SK-N-MC (cell line): Measurements from ENCODE around the gene SLC49A3.

Source experiments
- EZH2 ChIP-seq: fragments of 200-600 bp; sonication (generic); IDR thresholded peaks from one replicate; pipeline ENCODE4 v1.6.1; 2017; ENCODE audit warnings: antibody characterized with exemption
- FOXP2 ChIP-seq: optimal IDR thresholded peaks from 2 replicates; pipeline ENCODE3; 2011; ENCODE audit warnings: mild to moderate bottlenecking, moderate library complexity; ENCODE audit not compliant: insufficient read depth; ENCODE audit errors: extremely low read length, control extremely low read depth
- POLR2AphosphoS5 ChIP-seq: IDR thresholded peaks from 2 replicates; pipeline ENCODE4 v1.6.1; 2012; ENCODE audit warnings: mild to moderate bottlenecking, low read depth, low read length, borderline replicate concordance

DNA sequence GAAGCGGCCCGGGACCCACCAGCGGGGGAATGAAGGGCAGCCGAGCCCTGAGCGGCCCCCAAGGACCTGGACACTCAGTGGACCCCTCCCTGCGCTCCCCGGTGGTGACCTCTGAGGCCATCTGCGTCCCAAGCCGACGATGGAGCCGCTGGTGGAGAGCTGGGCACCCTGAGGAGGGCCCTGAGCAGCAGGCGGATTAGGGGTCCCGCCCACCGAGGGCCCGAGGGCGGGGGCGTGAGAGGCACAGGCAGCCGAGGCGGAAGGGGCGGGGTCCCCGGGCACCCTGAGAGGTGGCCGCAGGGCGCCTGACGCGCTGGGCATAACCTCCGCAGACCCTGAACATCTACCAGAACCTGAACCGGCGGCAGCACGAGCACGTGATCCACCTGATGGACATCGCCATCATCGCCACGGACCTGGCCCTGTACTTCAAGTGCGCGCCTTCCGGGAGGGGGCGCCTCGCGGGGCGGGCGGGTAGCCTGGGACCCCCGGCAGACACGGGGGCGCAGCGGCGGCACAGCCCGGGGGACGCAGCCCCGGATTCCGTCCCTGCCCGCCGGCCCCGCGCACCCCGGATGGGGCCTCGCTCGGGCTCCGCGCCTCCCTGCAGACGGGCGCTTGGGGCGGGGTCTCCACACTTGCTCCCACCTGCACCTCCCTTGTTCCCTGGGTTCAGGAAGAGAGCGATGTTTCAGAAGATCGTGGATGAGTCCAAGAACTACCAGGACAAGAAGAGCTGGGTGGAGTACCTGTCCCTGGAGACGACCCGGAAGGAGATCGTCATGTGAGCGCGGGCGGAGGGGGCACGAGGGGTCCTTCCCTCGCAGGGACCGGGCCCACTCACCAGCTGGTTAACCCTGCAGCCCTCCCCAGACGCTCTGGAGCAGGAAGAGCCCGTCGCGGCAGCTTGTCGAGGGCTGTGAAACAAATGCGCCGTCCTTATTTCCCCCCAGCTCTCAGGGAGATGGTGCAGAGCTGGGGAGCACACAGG, 25.2 kb downstream of the SLC49A3 start:
- TF ChIP-seq EZH2 (no peak), POLR2AphosphoS5 (no peak; the same call in 1 of the 2 replicates), FOXP2 (no peak)
